Adrenal gland (tissue), 5 donors: ENCODE measurements around the gene EFNA4.

Experiments
- CTCF ChIP-seq, 6 experiments: fragments of 450-650 bp in 4 of 6; fragments of 200-600 bp in 2 of 6; sonication (generic) in 1 of 6; IDR thresholded peaks; 1 replicate in 5 of 6; 2 replicates in 1 of 6; pipeline versions ENCODE4 v1.5.1 to v1.8.0; 2016 to 2021; ENCODE audit warnings: antibody characterized with exemption in 6 of 6, mild to moderate bottlenecking in 2 of 6, moderate library complexity in 1 of 6
- POLR2A ChIP-seq, 2 donors: fragments of 450-650 bp; IDR thresholded peaks; one replicate each; pipeline ENCODE4 v1.6.1; 2017; ENCODE audit warnings: antibody characterized with exemption in 2 of 2, mild to moderate bottlenecking in 2 of 2, moderate library complexity in 1 of 2
- donor health status: DM: no; HTN: no; CAD: no.

- no peak for TF ChIP-seq CTCF (IDR thresholded peaks at IDR 0.05)
- no peak for TF ChIP-seq POLR2A (IDR thresholded peaks at IDR 0.05)
These were observed 18.1 kb downstream of the EFNA4 start for GRCh38 chr1:155081472-155082300.
